Bronchus fibroblast of lung (primary cell): ENCODE data around the gene RAB6A. TPM values are rescaled to one million over a fixed set of nuclear protein-coding genes. Genes with fewer than 3 reads are reported as not detected.

Source experiments
- total RNA-seq: library from RNA; depleted of rRNA; stranded (reverse); fragments of >200 nt; gene quantifications from 2 replicates; pipeline ENCODE4 v1.2.3, GENCODE V29; 2015

The RAB6A gene
- 60.5 and 70.6 TPM in 2 replicates for total RNA-seq

GRCh38 chr11:73760679-73761402 lies at the start of gene RAB6A:
RAB6A (minus strand) TSS chr11:73761074; CDS start chr11:73760635, 439 bp downstream.

GRCh38 chr11:73787643-73788558 lies 27.0 kb upstream of the RAB6A start, which contains the start of gene MRPL48:
MRPL48 (plus strand) TSS chr11:73787874; CDS start chr11:73787972, 98 bp downstream.

GRCh38 chr11:73645972-73646631 lies 114.8 kb downstream of the RAB6A start, which contains the start of gene PLEKHB1:
PLEKHB1 (plus strand) TSS chr11:73646581; CDS start chr11:73646609, 28 bp downstream.

Other genes with a start within 250 kb of the RAB6A start
- gene FAM168A, start 163.0 kb downstream of the RAB6A start, total RNA-seq, result 13.1 and 16.8 TPM in 2 replicates
- gene PLEKHB1, start 114.5 kb downstream of the RAB6A start, total RNA-seq, result 0.89 and 1.0 TPM in 2 replicates
- 40.7 and 46.4 TPM in 2 replicates for gene MRPL48, start 26.8 kb upstream of the RAB6A start, total RNA-seq
- 135 and 141 TPM in 2 replicates for gene COA4, start 115.8 kb upstream of the RAB6A start, total RNA-seq
- gene PAAF1, start 115.9 kb upstream of the RAB6A start, total RNA-seq, result 9.5 and 11.4 TPM in 2 replicates
- gene DNAJB13, start 190.0 kb upstream of the RAB6A start, total RNA-seq, result not detected in 2 replicates
- gene UCP2, start 221.8 kb upstream of the RAB6A start, total RNA-seq, result 20.7 and 21.6 TPM in 2 replicates
- 0.30 and 0.50 TPM in 2 replicates for gene UCP3, start 248.0 kb upstream of the RAB6A start, total RNA-seq